ENCODE results near the gene GABRR1.
"Not testable (repeated sequence)": the region's sequence is repeated elsewhere in the genome, so short reads cannot be mapped to it uniquely, and the experiment has no call there.

The GABRR1 gene

GRCh38 chr6:89132057-89132456, 85.1 kb downstream of the GABRR1 start:
- no peak overlapping the region for H3K4me3 ChIP-seq (ENCODE audit: control insufficient read depth, low read depth, low read length)
- DNase-seq (ENCODE audit: low read depth) = no peak
- TF ChIP-seq, protein P1, sequence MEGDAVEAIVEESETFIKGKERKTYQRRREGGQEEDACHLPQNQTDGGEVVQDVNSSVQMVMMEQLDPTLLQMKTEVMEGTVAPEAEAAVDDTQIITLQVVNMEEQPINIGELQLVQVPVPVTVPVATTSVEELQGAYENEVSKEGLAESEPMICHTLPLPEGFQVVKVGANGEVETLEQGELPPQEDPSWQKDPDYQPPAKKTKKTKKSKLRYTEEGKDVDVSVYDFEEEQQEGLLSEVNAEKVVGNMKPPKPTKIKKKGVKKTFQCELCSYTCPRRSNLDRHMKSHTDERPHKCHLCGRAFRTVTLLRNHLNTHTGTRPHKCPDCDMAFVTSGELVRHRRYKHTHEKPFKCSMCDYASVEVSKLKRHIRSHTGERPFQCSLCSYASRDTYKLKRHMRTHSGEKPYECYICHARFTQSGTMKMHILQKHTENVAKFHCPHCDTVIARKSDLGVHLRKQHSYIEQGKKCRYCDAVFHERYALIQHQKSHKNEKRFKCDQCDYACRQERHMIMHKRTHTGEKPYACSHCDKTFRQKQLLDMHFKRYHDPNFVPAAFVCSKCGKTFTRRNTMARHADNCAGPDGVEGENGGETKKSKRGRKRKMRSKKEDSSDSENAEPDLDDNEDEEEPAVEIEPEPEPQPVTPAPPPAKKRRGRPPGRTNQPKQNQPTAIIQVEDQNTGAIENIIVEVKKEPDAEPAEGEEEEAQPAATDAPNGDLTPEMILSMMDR (conservative IDR thresholded peaks at IDR 0.05; ENCODE audit: control insufficient read depth, insufficient read depth, low read depth, low read length) = no peak

GRCh38 chr6:89131599-89131998, 85.6 kb downstream of the GABRR1 start:
- no peak for DNase-seq (ENCODE audit: low read depth)
- TF ChIP-seq, protein P1 (conservative IDR thresholded peaks at IDR 0.05; ENCODE audit: control insufficient read depth, insufficient read depth, low read depth, low read length) = no peak

GRCh38 chr6:89128256-89128671, 88.9 kb downstream of the GABRR1 start:
- not testable (repeated sequence) for DNase-seq (ENCODE audit: low read depth); H3K4me3 ChIP-seq (ENCODE audit: control insufficient read depth, low read depth, low read length)

More at GRCh38 chr6:89131599-89131998, 85.6 kb downstream of the GABRR1 start:
- H3K4me3 ChIP-seq (ENCODE audit: control insufficient read depth, low read depth, low read length) = no peak overlapping the region

Measured in fibroblast of mammary gland (primary cell).